Endodermal cell (in vitro differentiated cells): Measurements from ENCODE around the gene MGLL. TPM values are rescaled to one million over a fixed set of nuclear protein-coding genes. Genes with fewer than 3 reads are reported as not detected.

Source experiments
- DNase-seq: peaks from one replicate; pipeline ENCODE4 v3.0.0-alpha.2; 2017
- H3K27ac ChIP-seq: 2 replicates; pipeline ENCODE4 v1.5.1; 2013; ENCODE audit warnings: mild to moderate bottlenecking, low read depth, low read length, moderate library complexity
- H3K27me3 ChIP-seq: 2 replicates; pipeline ENCODE4 v1.6.1; 2013; ENCODE audit warnings: mild to moderate bottlenecking, low read length, moderate library complexity; ENCODE audit not compliant: insufficient read depth, control insufficient read depth, poor library complexity, severe bottlenecking
- H3K36me3 ChIP-seq: 2 replicates; pipeline ENCODE4 v1.7.0; 2013; ENCODE audit warnings: mild to moderate bottlenecking, low read length, moderate library complexity; ENCODE audit not compliant: control insufficient read depth, insufficient read depth
- H3K4me1 ChIP-seq: one replicate; pipeline ENCODE4 v1.7.0; 2013; ENCODE audit warnings: low read length; ENCODE audit not compliant: control insufficient read depth, insufficient read depth
- H3K4me3 ChIP-seq: 2 replicates; pipeline ENCODE4 v1.5.1; 2013; ENCODE audit warnings: mild to moderate bottlenecking, low read length, moderate library complexity
- H3K9ac ChIP-seq: 2 replicates; pipeline ENCODE4 v1.6.1; 2013; ENCODE audit warnings: mild to moderate bottlenecking, low read length, moderate library complexity; ENCODE audit not compliant: poor library complexity, severe bottlenecking; ENCODE audit errors: extremely low read depth
- H3K9me3 ChIP-seq: 2 replicates; pipeline ENCODE4 v1.6.1; 2013; ENCODE audit warnings: mild to moderate bottlenecking, low read length, moderate library complexity; ENCODE audit not compliant: control insufficient read depth
- H3K27ac Mint-ChIP-seq: 2 replicates; pipeline ENCODE4 v1.8.0; 2020; ENCODE audit warnings: mixed read lengths
- H3K27me3 Mint-ChIP-seq: 2 replicates; pipeline ENCODE4 v1.8.0; 2021; ENCODE audit warnings: mild to moderate bottlenecking, mixed read lengths; ENCODE audit not compliant: insufficient read depth
- H3K36me3 Mint-ChIP-seq: 2 replicates; pipeline ENCODE4 v1.8.0; 2020; ENCODE audit warnings: low read depth, mixed read lengths
- H3K4me1 Mint-ChIP-seq: 2 replicates; pipeline ENCODE4 v1.8.0; 2020; ENCODE audit warnings: mixed read lengths
- H3K4me3 Mint-ChIP-seq: 2 replicates; pipeline ENCODE4 v1.8.0; 2020; ENCODE audit warnings: mild to moderate bottlenecking, moderate library complexity, mixed read lengths
- H3K9me3 Mint-ChIP-seq: 2 replicates; pipeline ENCODE4 v1.8.0; 2020; ENCODE audit warnings: mild to moderate bottlenecking, mixed read lengths
- CTCF ChIP-seq: fragments of 200-600 bp; sonication (generic); conservative IDR thresholded peaks from 2 replicates; pipeline ENCODE4 v1.5.0; 2021; ENCODE audit warnings: antibody characterized with exemption, mild to moderate bottlenecking
- WGBS, 2 experiments: methylation state at CpG; one replicate each; pipeline versions ENCODE4 v1.1.5 to v1.1.7; 2013; ENCODE audit warnings: missing lambda C conversion rate in 2 of 2, mixed read lengths in 1 of 2; ENCODE audit not compliant: insufficient coverage in 1 of 2, insufficient read length in 1 of 2; 5-methylcytosine and 5-hydroxymethylcytosine counted together
- total RNA-seq, 2 donors: library from RNA; stranded (reverse); fragmentation: NEBNext Ultra II Directional in 1 of 2; extraction: Animal tissue kit (Norgen Biotek cat#: 25700) in 1 of 2; gene quantifications; 2 replicates in 1 of 2; 3 replicates in 1 of 2; pipeline ENCODE4 v1.2.1, GENCODE V29; 2021

Gene MGLL
- total RNA-seq, 2 donors from 2014 or later = 0.22 TPM; not detected in 1

- Mint-ChIP-seq H3K9me3 (no peaks in the 10 kb centered on the region), H3K4me3 (no peak overlapping the region), H3K27ac (no peak overlapping the region), H3K36me3 (no peaks in the 10 kb centered on the region), H3K4me1 (peaks cover 2% of the 10 kb centered on the region), H3K27me3 (peaks cover 16% of the 10 kb centered on the region)
- H3K27ac ChIP-seq = no peak overlapping the region
- no peak for TF ChIP-seq CTCF
- H3K36me3 ChIP-seq = no peaks in the 10 kb centered on the region
- no peaks in the 10 kb centered on the region for H3K27me3 ChIP-seq
- WGBS, 2 experiments = 91 to 100% methylated on average over 5 to 9 of the region's 9 CpGs
- DNase-seq = no peak
- H3K4me1 ChIP-seq = no peaks in the 10 kb centered on the region
- H3K9me3 ChIP-seq = no peaks in the 10 kb centered on the region
- no peak overlapping the region for H3K4me3 ChIP-seq
- H3K9ac ChIP-seq = no peak overlapping the region
Observed at GRCh38 chr3:127742580-127742979, 79.7 kb downstream of the MGLL start.

GRCh38 chr3:127741690-127742089 lies 80.6 kb downstream of the MGLL start:
- Histone ChIP-seq H3K36me3 (no peaks in the 10 kb centered on the region), H3K4me3 (no peak overlapping the region), H3K4me1 (no peaks in the 10 kb centered on the region), H3K27me3 (no peaks in the 10 kb centered on the region), H3K27ac (no peak overlapping the region), H3K9me3 (no peaks in the 10 kb centered on the region), H3K9ac (no peak overlapping the region)
- 86% methylated on average over 1 of the region's 1 CpG; no CpG with 5 or more reads in 1 of the 2 experiments for WGBS, 2 experiments
- Mint-ChIP-seq H3K9me3 (no peaks in the 10 kb centered on the region), H3K36me3 (no peaks in the 10 kb centered on the region), H3K27me3 (peaks cover 16% of the 10 kb centered on the region), H3K4me3 (no peak overlapping the region), H3K27ac (no peak overlapping the region), H3K4me1 (peaks cover 2% of the 10 kb centered on the region)
- TF ChIP-seq CTCF = no peak
- DNase-seq = no peak

- Histone ChIP-seq H3K36me3 (no peaks in the 10 kb centered on the region), H3K4me1 (no peaks in the 10 kb centered on the region), H3K27me3 (no peaks in the 10 kb centered on the region), H3K27ac (no peak overlapping the region), H3K9ac (no peak overlapping the region), H3K9me3 (no peaks in the 10 kb centered on the region), H3K4me3 (no peak overlapping the region)
- TF ChIP-seq CTCF = no peak
- Mint-ChIP-seq H3K9me3 (no peaks in the 10 kb centered on the region), H3K4me3 (no peak overlapping the region), H3K4me1 (peaks cover 3% of the 10 kb centered on the region), H3K27me3 (peaks cover 17% of the 10 kb centered on the region), H3K36me3 (no peaks in the 10 kb centered on the region), H3K27ac (no peak overlapping the region)
- no peak for DNase-seq
- 94 to 99% methylated on average over 6 to 8 of the region's 8 CpGs for WGBS, 2 experiments
Observed at GRCh38 chr3:127741246-127741645, 81.1 kb downstream of the MGLL start.
